Measurements from ENCODE around the gene PXDN. TPM values are rescaled to one million over a fixed set of nuclear protein-coding genes. Genes with fewer than 3 reads are reported as not detected.

The PXDN gene
- total and polyA plus RNA-seq, 2 donors (not counting 1 experiment from before 2014, with no cell fraction given) = 0.21 to 1.4 TPM

GRCh38 chr2:1750270-1750932 lies 6.1 kb upstream of the PXDN start:
- H3K27ac Mint-ChIP-seq = no peak overlapping the region
- Histone ChIP-seq H3K79me2 (ENCODE audit: control insufficient read depth, insufficient read depth, low read length) (no peaks in the 10 kb centered on the region), H3K9ac (ENCODE audit: low read length) (no peak overlapping the region), H3K27me3 (replicated peaks in 1 of 4; ENCODE audit: control extremely low read depth in 1 of 4, control insufficient read depth in 3 of 4, insufficient read depth in 4 of 4, low read length in 3 of 4) (peaks cover 0 to 39% (median 4%) of the 10 kb centered on the region in 4 experiments), H3K9me3 (ENCODE audit: control extremely low read depth in 1 of 3, control insufficient read depth in 2 of 3, insufficient read depth in 1 of 3, low read length in 2 of 3) (peaks cover 0 to 32% (median 4%) of the 10 kb centered on the region in 3 donors), H3K27ac (ENCODE audit: low read length in 2 of 2) (no peak overlapping the region), H3K36me3 (replicated peaks in 1 of 2; ENCODE audit: control extremely low read depth in 1 of 2, control insufficient read depth in 1 of 2, extremely low read depth in 1 of 2, insufficient read depth in 2 of 2, low read length in 1 of 2) (no peaks in the 10 kb centered on the region), H3K4me3 (ENCODE audit: control extremely low read depth in 1 of 5, extremely low read depth in 1 of 5, insufficient read depth in 1 of 5, low read depth in 2 of 5, low read length in 4 of 5) (no peak overlapping the region), H3K4me1 (ENCODE audit: control insufficient read depth in 2 of 2, insufficient read depth in 2 of 2, low read length in 2 of 2) (no peaks in the 10 kb centered on the region), H2AFZ (ENCODE audit: insufficient read depth, low read depth, low read length, poor library complexity, severe bottlenecking) (no peak overlapping the region), H3K4me2 (replicated peaks; ENCODE audit: low read depth, low read length, poor library complexity, severe bottlenecking) (no peak overlapping the region), H4K20me1 (ENCODE audit: control insufficient read depth, insufficient read depth, low read length, poor library complexity, severe bottlenecking) (no peaks in the 10 kb centered on the region)
- peaks cover 43% of the 10 kb centered on the region for H3K27me3 Mint-ChIP-seq
- no peaks in the 10 kb centered on the region for H3K9me3 Mint-ChIP-seq (ENCODE audit: insufficient read depth)
- 54% methylated on average over 2 of the region's 5 CpGs for WGBS (ENCODE audit: insufficient coverage)
- no peak for TF ChIP-seq CTCF (IDR thresholded peaks at IDR 0.05)
- no peak for TF ChIP-seq EZH2 (IDR thresholded peaks at IDR 0.05; ENCODE audit: borderline replicate concordance, insufficient read depth, low read depth, low read length, poor library complexity, severe bottlenecking)
- DNase-seq = no peak
- intact Hi-C loops (cut with micrococcal nuclease) = no loop called here
- no peak for ATAC-seq (ENCODE audit: low read depth)
- H3K4me1 Mint-ChIP-seq = peaks cover 4% of the 10 kb centered on the region
- ChIA-PET POLR2A (no interaction called here), CTCF (interaction anchor here (0.5 kb wide), 1 partner anchor 199 kb away, joined by 3 read pairs; no protein-coding TSS in a partner anchor)
- no peak overlapping the region for H3K4me3 Mint-ChIP-seq

- 89% methylated on average over 9 of the region's 9 CpGs for WGBS (ENCODE audit: insufficient coverage)
- H3K4me2 ChIP-seq (replicated peaks; ENCODE audit: low read depth, low read length, poor library complexity, severe bottlenecking) = no peak overlapping the region
- Mint-ChIP-seq H3K27me3 (peaks cover 43% of the 10 kb centered on the region), H3K9me3 (ENCODE audit: insufficient read depth) (no peaks in the 10 kb centered on the region), H3K4me3 (no peak overlapping the region), H3K4me1 (peaks cover 7% of the 10 kb centered on the region), H3K27ac (no peak overlapping the region)
- TF ChIP-seq EZH2 (IDR thresholded peaks at IDR 0.05; ENCODE audit: borderline replicate concordance, insufficient read depth, low read depth, low read length, poor library complexity, severe bottlenecking) (no peak), CTCF (IDR thresholded peaks at IDR 0.05) (no peak)
- H3K9me3 ChIP-seq (ENCODE audit: control extremely low read depth in 1 of 3, control insufficient read depth in 2 of 3, insufficient read depth in 1 of 3, low read length in 2 of 3) = peaks cover 0 to 24% (median 4%) of the 10 kb centered on the region in 3 donors
- ChIA-PET CTCF (no interaction called here), POLR2A (no interaction called here)
- no peaks in the 10 kb centered on the region for H3K79me2 ChIP-seq (ENCODE audit: control insufficient read depth, insufficient read depth, low read length)
- H3K4me3 ChIP-seq (ENCODE audit: control extremely low read depth in 1 of 5, extremely low read depth in 1 of 5, insufficient read depth in 1 of 5, low read depth in 2 of 5, low read length in 4 of 5) = no peak overlapping the region
- H4K20me1 ChIP-seq (ENCODE audit: control insufficient read depth, insufficient read depth, low read length, poor library complexity, severe bottlenecking) = no peaks in the 10 kb centered on the region
- no peak overlapping the region for H2AFZ ChIP-seq (ENCODE audit: insufficient read depth, low read depth, low read length, poor library complexity, severe bottlenecking)
- no peaks in the 10 kb centered on the region for H3K36me3 ChIP-seq (replicated peaks in 1 of 2; ENCODE audit: control extremely low read depth in 1 of 2, control insufficient read depth in 1 of 2, extremely low read depth in 1 of 2, insufficient read depth in 2 of 2, low read length in 1 of 2)
- no peak for DNase-seq
- no peak overlapping the region for H3K27ac ChIP-seq (ENCODE audit: low read length in 2 of 2)
- peaks cover 3 to 7% of the 10 kb centered on the region in 2 donors for H3K4me1 ChIP-seq (ENCODE audit: control insufficient read depth in 2 of 2, insufficient read depth in 2 of 2, low read length in 2 of 2)
- no peak overlapping the region for H3K9ac ChIP-seq (ENCODE audit: low read length)
- ATAC-seq (ENCODE audit: low read depth) = no peak
- intact Hi-C loops (cut with micrococcal nuclease) = no loop called here
- H3K27me3 ChIP-seq (replicated peaks in 1 of 4; ENCODE audit: control extremely low read depth in 1 of 4, control insufficient read depth in 3 of 4, insufficient read depth in 4 of 4, low read length in 3 of 4) = peaks cover 0 to 47% (median 4%) of the 10 kb centered on the region in 4 experiments
Observed at GRCh38 chr2:1749489-1750119, 5.3 kb upstream of the PXDN start.
